D721Med (cell line): Measurements from ENCODE around the gene ZFAND2B.
A peak's percentile ranks its signal among the peaks of the same experiment; 100 is the strongest.

Source experiments
- DNase-seq: peaks from one replicate; pipeline ENCODE4 v3.0.0; 2011; ENCODE audit warnings: low spot score; ENCODE audit not compliant: insufficient read length
- FAIRE-seq: peaks from 2 replicates; lab custom pipeline; 2011; peaks lifted over from hg19 to GRCh38; lab: Jason Lieb, UNC
- CTCF ChIP-seq: IDR thresholded peaks from 2 replicates; pipeline ENCODE4 v1.5.1; 2012; ENCODE audit warnings: mild to moderate bottlenecking, control low read depth; ENCODE audit not compliant: insufficient read depth; ENCODE audit errors: missing control alignments

The ZFAND2B gene

GRCh38 chr2:219218217-219218731, 11.7 kb downstream of the ZFAND2B start:
- DNase-seq (no peak), FAIRE-seq (no peak)

GRCh38 chr2:219218732-219219701, 12.4 kb downstream of the ZFAND2B start, which contains the start of gene ABCB6:
TSS of gene ABCB6 (minus strand) at chr2:219218958. CDS start at chr2:219218673, 285 bp downstream.
- FAIRE-seq: no peak
- DNase-seq: peak; percentile 98
- no peak for TF ChIP-seq CTCF

More at GRCh38 chr2:219218217-219218731, 11.7 kb downstream of the ZFAND2B start:
- TF ChIP-seq CTCF: no peak

- no peak for FAIRE-seq
- DNase-seq: no peak
- TF ChIP-seq CTCF: no peak
These were observed 13.4 kb downstream of the ZFAND2B start for GRCh38 chr2:219219784-219220532.

DNA sequence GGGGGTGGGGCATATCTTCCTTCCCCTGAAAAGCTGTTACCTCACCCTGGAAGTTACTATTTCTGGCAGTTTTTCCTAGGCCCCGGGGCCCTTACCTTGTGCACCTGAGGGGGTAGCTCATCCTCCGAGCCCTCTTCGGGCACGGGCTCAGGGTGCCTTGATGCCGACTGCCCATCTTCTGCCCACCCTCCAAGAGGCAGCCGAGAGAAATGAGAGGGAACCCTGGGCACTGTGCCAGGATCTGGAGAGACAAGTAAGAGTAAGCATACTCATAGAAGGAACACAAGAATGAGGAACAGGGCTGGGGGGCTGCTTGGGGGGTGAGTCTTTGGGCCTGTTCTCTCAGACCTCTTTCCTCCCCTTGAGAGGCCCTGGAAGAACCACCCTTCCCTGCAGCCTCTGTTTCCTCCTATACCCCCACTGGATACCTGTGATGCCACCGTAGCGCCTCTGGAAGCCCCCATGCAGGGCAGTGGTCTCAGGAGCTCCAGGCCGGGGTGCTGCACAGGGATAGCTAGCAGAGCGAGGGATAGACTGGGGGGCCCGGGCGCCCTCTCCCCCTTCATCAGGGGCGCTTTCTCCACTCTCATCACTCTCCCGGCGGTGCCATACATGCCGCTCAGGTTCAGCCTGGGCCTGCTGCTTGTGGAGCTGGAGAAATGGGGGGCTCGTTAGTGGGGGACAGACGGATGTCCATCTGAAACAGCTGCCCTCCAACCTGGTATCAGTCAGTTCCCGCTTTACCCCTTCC, 14.2 kb downstream of the ZFAND2B start:
- FAIRE-seq (no peak), DNase-seq (no peak)
- no peak for TF ChIP-seq CTCF

GRCh38 chr2:219221957-219222518, 15.5 kb downstream of the ZFAND2B start:
- DNase-seq (no peak), FAIRE-seq (no peak)
- no peak for TF ChIP-seq CTCF
